Stimulated activated CD8-positive, alpha-beta memory T cell treated with anti-CD3 and anti-CD28 coated beads, Interleukin-4, amount 100 ng/mL, for 48 hours (primary cell): ENCODE data around the gene DCUN1D3.
"Not testable (repeated sequence)": the region's sequence is repeated elsewhere in the genome, so short reads cannot be mapped to it uniquely, and the experiment has no call there.

Experiments used
- DNase-seq: peaks from one replicate; pipeline ENCODE4 v3.0.0-alpha.2; 2020

DCUN1D3 gene

GRCh38 chr16:20900299-20901067 is at the start of gene DCUN1D3, which contains the start of gene LYRM1:
DCUN1D3 (minus strand) TSS chr16:20900358; CDS start chr16:20862538, 37,820 bp downstream.
LYRM1 (plus strand) TSS chr16:20900771; CDS start chr16:20915556, 14,785 bp downstream.
- DNase-seq: peak; percentile 95

GRCh38 chr16:20949660-20950059 is 49.5 kb upstream of the DCUN1D3 start:
- no peak for DNase-seq

- no peak for DNase-seq
Observed at GRCh38 chr16:20948444-20948843, 48.3 kb upstream of the DCUN1D3 start.

GRCh38 chr16:20946015-20946629 is 46.0 kb upstream of the DCUN1D3 start:
- no peak for DNase-seq

GRCh38 chr16:20945575-20945875 is 45.4 kb upstream of the DCUN1D3 start:
- DNase-seq: not testable (repeated sequence)

GRCh38 chr16:20944861-20945574 is 44.9 kb upstream of the DCUN1D3 start:
- peak; percentile 74 for DNase-seq

GRCh38 chr16:20942256-20942655 is 42.1 kb upstream of the DCUN1D3 start:
- no peak for DNase-seq

GRCh38 chr16:20941636-20941926 is 41.4 kb upstream of the DCUN1D3 start:
- no peak for DNase-seq

GRCh38 chr16:20940871-20941635 is 40.9 kb upstream of the DCUN1D3 start:
- peak; percentile 45 for DNase-seq

GRCh38 chr16:20939611-20940010 is 39.5 kb upstream of the DCUN1D3 start:
- DNase-seq: no peak

- DNase-seq: peak; percentile 35
Observed at GRCh38 chr16:20938426-20938825, 38.3 kb upstream of the DCUN1D3 start.

GRCh38 chr16:20937736-20938135 is 37.6 kb upstream of the DCUN1D3 start:
- no peak for DNase-seq

GRCh38 chr16:20933589-20933988 is 33.4 kb upstream of the DCUN1D3 start:
- DNase-seq: no peak

- no peak for DNase-seq
Observed at GRCh38 chr16:20931066-20931600, 31.0 kb upstream of the DCUN1D3 start.

- DNase-seq: no peak
Observed at GRCh38 chr16:20930365-20930690, 30.2 kb upstream of the DCUN1D3 start.

GRCh38 chr16:20929676-20930364 is 29.7 kb upstream of the DCUN1D3 start:
- not testable (repeated sequence) for DNase-seq

- DNase-seq: no peak
Observed at GRCh38 chr16:20928774-20929411, 28.7 kb upstream of the DCUN1D3 start.

- DNase-seq: no peak
Observed at GRCh38 chr16:20925751-20926150, 25.6 kb upstream of the DCUN1D3 start.

GRCh38 chr16:20923876-20924275 is 23.7 kb upstream of the DCUN1D3 start:
- DNase-seq: peak; percentile 16

GRCh38 chr16:20920799-20921198 is 20.6 kb upstream of the DCUN1D3 start:
- no peak for DNase-seq

- DNase-seq: no peak
Observed at GRCh38 chr16:20920091-20920490, 19.9 kb upstream of the DCUN1D3 start.
